Inflammatory macrophage treated with lipopolysaccharide for 1 hour (primary cell): ENCODE measurements around the gene CCDC78.
"Not testable (repeated sequence)": the region's sequence is repeated elsewhere in the genome, so short reads cannot be mapped to it uniquely, and the experiment has no call there.

Source experiments
- DNase-seq, 2 donors: peaks; one replicate each; pipeline ENCODE4 v3.0.0-alpha.2; 2020 to 2022

The CCDC78 gene

DNA sequence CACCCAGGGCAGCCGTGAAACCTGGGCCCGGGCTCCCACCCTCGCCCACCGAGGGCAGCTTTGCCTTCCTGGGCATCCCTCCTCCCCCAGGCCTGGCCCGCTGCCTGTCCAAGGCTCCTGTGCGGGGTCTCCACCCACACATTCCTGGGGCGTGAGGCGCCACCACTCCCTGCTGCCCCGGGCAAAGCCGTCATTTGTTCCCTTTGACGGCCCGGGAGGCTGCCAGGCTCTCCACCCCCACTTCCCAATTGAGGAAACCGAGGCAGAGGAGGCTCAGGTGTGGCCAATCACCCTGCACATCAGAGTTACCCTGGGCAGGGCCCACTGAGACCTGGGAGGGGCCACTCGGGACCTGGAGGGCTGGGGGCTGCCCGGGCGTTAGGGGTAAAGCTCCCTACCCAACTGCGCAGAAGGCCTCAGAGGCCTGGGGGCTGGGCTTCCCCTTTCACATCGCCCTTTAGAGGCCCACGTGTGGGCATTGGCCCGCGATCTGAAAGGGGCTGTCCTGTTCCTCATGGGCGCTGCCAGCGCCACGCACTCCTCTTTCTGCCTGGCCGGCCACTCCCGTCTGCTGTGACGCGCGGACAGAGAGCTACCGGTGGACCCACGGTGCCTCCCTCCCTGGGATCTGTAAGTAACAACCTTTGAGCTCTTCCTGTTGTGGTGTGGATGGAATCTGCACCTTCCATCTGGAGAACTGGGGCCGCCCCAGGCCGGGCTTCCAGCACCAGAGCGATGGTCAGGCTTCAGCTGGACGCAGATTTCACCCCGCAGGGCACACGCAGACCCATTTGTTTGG is 34.5 kb upstream of the CCDC78 start, which contains the start of gene MSLN:
MSLN (plus strand) TSS at position 190 of the 799 bp plus-strand sequence. CDS start 1,947 bp downstream, outside the sequence.
- no peak for DNase-seq

DNA sequence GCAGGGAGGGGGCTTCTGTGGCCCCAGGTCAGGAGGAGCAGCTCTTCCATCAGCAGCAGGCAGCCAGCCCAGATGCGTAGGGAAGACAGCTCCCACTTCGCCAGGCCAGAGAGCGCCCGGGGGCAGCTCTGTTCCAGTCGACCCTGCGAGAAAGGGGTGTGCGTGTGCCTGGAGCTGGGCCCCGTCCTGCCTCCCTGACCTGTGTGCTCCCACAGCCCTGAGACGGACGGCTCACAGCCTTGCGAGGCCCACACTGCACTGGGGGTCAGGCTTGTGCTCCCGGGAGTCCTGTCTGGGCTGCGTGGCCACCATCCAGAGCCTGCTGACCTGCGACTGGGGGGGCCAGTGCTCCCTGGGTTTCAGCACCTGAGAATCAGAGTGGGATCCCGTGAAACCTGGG is 33.8 kb upstream of the CCDC78 start:
- no peak for DNase-seq

DNA sequence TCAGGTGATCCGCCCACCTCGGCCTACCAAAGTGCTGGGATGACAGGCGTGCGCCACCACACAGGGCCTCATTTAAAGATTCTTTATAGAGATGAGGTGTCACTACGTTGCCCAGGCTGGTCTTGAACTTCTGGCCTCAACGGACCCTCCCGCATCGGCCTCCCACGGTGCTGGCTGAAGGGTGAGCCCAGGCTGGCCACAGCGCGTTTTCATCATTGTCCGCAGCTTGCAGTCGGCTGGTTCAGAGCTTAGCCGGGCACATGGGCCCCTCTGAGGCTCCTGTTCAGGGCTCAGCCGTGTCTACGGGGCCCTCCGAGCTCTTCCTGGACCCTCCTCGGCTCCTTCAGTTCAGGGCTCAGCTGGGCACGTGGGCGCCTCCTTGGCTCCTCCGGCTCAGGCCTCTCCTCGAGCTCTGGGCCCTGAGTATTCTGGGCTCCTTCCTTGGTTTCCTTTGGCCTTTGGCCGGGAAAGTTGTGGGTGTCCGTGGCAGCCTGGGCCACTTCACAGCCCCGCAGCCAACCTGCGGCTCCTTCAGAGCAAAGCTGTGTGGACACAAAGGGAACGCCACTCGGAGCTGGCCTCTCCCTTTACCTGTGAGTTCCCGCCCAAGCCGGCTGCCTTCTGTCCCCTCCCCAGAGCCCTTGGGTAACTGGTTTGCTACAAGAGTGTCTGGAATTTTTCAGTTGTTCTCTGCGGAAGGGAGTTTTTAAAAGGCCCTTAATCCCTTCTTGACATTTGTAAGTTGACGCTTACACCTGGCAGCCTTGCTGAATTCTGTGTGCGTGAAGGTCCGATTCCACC is 33.1 kb upstream of the CCDC78 start:
- DNase-seq: no peak

DNA sequence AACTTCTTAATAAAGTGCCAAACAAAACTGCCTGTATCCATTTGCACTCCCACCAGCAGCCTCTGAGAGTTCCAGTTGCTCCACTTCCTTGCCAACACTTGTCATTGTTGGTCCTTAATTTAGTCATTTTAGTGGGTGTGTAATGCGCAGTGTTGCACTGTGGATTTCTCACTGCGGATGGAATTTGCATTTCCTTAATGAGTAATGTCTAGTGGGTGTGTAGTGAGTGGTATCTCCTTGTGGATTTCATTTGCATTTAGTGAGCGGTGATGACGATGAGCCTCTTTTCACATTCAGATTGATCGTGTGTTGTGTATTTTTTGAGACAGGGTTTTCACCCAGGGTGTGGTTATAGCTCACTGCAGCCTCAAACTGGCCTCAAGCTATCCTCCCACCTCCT is 30.2 kb upstream of the CCDC78 start:
- DNase-seq: peak; percentile 25 to 63

DNA sequence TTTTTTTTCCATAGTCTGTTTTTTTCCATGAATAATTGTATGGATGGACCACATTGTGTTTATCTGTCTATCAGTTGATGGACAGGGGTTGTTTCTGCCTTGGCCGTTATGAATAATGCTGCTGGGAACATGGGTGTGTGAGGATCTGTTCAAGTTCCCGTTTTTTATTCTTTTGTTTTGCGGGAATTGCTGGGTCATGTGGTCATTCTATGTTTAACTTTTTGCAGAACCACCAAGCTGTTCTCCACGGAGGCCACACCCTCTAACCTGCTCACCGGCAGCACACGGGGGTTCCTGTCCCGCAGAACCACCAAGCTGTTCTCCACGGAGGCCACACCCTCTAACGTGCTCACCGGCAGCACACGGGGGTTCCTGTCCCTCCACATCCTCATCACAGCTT is 28.4 kb upstream of the CCDC78 start:
- DNase-seq: peak; percentile 47 to 51

DNA sequence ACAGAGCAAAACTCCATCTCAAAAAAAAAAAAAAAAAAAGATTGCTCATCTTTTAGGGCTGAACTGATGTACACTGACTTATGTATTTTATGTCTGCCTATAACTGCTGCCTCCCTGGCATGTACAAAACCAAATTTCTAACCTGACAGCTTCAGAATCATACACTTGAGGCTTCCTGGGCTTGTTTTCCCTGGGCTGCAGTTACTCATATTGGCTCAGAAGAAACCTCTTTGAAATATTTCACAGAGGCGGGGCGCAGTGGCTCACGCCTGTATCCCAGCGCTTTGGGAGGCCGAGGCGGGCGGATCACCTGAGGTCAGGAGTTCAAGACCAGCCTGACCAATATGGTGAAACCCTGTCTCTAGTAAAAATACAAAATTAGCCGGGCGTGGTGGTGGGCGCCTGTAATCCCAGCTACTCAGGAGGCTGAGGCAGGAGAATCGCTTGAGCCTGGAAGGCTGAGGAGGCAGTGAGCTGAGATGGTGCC is 27.9 kb upstream of the CCDC78 start:
- not testable (repeated sequence) for DNase-seq

DNA sequence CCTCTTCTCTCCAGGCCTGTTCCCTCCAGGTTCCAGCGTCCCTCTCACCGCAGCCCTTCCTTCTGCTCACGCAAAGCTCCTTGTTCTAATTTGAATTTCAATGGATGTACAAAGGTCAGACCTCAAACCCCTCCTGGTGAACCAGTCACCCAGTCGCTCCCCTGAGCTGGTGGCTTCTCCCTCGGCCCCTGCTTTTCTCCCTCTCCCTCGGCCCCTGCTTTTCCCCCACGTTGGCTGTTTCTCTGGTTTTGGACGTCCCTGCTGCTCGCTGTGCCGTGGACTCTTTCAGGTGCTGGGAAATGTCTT is 25.7 kb upstream of the CCDC78 start:
- no peak for DNase-seq

DNA sequence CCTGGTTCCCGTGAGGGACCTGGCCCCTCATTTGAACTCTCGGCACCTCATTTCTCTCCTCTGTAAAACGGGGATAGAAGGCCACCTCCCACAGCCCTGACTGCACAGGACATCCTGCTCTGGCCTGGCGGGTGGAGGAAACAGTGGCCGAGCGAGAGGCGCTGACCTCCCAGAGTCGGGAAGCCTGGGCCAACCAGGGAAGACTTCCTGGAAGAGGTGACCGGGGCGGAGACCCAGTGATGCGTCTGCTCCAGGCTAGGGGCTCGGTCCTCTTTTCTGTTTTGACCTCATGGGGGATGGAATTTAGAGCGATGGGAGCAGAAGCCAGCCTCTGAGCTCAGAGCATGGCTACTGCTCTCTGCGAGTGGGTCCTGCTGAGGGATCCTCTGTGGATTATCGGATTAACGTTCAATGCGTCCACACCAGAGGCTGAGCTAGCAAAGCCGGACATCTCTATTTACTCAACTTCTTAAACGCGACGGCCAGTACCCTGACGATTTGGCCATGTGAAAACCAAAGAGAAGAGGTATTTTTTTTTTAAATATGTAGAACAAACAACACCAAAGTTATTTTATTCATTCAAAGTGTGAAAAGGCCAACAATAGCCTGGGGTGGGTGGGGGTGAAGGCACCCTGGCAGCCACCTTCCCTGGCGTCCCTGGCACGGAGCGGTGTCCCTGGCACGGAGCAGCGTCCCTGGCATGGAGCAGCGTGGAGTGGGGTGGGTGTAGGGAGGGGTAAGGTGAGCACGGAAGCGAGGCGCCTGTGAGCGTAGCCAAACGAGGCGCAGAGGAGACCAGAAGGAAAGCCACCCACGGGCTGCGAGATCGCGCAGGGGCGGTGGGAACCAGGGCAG is 25.1 kb upstream of the CCDC78 start:
- no peak for DNase-seq

DNA sequence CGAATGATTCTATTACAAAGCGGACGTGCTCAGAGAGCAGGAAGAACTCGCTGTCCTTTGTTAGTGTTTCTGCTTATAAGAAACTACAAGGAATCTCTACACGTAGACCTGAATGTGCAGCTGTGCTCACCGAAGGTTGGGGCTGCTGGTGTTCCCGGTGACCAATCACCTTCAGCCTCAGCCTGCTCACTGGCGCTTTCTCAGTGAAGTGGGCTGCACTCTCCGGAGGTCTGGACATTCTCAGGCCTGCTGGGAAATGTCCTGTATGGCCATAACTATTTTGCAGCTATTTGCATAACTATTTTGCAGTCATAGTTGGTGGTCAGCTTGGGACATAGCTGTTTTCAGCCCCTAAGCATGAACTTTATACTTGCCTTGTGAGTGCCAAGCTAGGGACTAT is 24.2 kb upstream of the CCDC78 start:
- no peak for DNase-seq

DNA sequence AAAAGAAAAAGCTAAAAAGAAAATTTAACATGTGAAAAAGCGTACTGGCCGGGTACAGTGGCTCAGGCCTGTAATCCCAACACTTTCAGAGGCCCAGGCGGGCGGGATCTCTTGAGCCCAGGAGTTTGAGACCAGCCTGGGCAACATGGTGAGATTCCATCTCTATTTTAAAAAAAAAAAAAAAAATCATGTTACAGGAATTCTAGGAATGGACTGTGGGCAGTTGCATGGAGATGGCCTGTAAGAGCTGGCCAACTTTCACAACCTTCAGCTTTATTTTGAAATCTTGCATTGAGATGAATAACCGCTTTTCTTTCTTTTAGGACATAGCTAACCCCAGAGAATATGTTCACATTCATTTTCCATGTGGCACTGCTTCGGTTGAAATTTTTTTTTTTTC is 22.8 kb upstream of the CCDC78 start:
- DNase-seq: no peak

DNA sequence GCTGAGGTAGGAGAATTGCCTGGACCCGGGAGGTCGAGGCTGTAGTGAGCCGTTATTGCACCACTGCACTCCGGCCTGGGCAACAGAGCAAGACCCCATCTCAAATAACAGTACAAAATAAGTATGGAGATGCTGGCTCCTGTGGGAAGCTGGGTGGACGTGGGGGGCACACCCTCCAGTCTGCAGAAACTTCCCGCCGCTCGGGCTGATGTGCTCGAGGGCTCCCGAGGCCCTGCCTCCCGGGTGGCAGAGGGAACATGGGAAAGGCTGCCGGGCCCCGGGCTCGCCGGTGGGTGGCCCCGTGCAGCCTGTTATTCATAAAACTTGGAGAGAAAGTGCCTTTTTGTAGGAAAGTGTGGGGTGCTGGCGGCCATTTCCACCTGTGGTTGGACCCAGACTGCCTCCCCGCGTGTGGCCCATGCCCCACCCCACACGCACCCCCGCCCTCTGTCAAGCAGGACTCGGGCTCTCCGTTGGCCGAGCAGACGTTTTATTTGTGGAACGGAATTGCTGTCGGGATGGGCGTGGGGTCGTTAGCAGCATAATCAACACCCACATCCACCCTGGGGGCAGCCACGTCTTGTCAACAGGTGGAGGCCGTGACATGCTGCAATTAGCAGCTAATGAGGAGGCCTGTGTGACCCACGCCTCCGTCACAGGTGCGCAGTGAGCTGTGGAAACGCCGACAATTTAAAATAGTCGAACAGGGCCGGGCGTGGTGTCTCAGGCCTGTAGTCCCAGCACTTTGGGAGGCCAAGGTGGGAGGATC is 21.9 kb upstream of the CCDC78 start:
- no peak for DNase-seq

DNA sequence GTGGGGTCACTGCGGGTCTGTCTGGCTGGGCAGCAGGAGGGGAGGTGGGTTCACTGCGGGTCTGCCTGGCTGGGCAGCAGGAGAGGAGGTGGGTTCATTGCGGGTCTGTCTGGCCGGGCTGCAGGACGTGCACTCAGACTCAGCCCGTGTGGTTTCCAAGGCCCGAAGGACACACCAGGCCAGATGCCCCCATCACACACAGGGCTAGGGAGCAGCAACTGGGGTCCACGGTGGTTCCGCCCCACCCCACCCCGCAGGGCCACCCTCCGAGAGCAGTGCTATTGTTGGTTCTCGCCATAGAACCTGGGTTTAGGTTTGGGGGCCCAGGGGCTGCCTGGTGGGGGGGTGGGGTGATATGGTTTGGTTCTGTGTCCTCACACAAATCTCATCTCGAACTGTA is 20.4 kb upstream of the CCDC78 start:
- no peak for DNase-seq

DNA sequence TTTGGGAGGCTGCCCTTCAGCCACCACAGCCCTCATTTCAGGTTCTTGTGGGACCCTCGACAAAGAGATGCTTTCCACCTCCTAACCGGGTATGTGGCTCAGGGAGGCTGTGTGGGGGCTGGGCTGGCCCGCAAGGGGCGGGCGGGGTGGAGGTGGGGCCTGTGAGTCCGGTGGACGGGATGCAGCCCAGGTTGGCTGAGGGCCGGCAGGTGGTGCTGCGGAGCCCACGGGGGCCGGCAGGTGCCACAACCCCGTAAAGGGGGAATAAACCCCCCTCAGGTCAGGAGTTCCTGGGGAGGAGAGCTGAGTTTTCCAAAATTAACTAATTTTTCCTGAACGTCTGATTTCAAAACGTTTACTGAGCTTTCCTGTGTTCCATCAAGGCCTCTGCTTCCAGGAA is 19.5 kb upstream of the CCDC78 start:
- no peak for DNase-seq

DNA sequence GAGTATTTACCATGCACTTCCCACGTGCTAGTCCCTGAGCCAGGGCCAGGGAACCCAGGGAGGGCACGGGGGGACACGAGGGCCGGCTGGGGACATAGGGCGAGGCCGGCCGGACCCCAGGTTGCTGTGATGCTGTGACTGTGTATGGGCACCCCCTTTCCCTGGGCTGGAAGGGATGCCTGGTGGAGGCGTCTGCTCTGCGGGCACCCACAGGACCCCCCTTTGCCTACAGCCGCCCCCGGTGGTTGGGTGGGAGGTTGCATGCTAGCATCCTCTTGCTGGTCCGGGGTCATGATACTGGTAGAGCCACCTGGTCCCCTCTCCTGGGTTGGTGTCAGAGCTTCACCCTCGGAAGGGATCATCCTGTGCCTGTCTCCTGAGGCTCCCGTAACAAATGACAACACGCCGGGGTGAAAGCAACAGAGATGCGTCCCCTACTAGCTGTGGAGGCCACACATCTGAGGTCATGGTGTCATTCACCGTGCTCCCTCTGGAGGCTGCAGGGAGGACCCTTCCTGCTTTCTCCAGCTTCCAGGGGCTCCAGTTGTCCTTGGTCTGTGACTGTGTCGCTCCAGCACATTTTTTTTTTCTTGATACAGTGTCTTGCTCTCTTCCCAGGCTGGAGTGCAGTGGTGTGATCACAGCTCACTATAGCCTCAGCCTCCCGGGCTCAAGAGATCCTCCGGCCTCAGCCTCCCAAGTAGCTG is 17.7 kb upstream of the CCDC78 start:
- DNase-seq: no peak

DNA sequence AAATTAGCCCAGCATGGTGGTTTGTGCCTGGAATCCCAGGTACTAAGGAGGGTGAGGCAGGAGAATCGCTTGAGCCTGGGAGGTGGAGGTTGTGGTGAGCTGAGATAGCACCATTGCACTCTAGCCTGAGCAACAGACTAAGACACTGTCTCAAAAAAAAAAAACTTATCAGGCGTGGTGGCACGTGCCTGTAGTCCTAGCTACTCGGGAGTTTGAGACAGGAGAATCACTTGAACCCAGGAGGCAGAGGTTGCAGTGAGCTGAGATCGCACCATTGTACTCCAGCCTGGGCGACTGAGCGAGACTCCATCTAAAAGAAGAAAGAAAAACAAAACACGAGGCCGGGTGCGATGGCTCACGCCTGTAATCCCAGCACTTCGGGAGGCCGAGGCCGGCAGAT is 16.7 kb upstream of the CCDC78 start:
- not testable (repeated sequence) for DNase-seq

DNA sequence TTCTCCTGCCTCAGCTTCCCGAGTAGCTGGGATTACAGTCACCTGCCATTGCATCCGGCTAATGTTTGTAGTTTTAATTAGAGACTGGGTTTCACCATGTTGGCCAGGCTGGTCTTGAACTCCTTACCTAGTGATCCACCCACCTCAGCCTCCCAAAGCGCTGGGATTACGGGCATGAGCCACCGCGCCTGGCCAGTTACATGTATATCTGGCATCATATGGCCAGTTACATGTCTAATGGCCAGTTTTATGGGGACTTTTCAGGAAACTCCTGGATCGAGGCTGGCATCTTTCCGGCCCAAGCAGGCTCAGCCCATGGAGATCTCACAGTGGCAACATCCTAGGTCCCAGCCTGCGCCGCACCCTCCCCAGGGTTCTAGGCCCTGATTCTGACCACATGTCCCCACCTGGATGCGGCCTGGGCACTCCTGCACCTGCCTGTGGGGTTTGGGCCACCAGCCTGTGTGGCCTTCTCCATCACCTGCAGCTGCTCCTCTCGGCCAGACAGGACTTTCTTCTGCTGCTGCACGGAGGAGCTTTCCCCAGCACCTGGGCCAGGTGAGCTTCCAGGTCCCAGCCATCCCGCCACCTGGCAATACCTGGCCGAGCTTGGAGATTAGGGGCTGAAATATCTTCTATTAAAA is 15.9 kb upstream of the CCDC78 start:
- DNase-seq: no peak

DNA sequence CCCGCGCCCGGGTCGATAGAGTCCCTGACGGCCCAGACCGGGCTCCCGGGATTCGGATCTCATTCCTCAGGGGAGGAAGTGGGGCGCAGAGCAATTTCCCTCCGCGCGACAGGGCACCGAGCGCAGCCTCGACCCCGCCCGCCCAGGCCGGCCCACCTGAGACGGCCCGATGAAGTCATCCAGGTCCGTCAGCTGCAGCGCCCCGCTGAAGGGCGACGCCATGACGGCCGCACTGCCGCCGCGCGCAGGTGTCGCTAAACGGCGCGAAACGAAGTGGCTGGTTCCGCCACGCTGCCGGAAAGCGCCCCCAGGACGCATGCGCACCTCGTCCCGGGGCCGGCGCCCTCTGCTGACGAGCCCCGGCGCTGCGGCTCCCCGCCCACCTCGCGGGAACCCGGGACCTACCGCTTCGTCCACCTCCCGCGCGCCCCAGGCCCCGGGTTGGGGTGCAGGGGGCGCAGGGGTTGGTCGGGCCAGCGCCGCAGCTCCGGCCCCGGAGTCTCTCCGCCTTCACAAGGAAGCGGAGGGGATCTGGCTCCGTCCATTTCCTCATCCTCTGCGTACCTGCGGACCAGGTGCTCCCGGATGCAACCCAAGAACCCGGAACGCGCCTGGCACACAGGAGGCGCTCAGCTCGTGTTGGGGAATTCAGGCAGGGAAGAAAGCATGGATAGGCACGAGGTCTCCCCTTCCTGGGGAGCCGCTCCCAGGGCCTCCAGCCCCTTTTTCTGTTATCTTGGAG is 14.7 kb upstream of the CCDC78 start, which contains the start of gene CIAO3:
CIAO3 (minus strand) TSS at position 234 of the 742 bp plus-strand sequence; CDS start at position 222, 12 bp downstream.
- peak; percentile 80 to 91 for DNase-seq

DNA sequence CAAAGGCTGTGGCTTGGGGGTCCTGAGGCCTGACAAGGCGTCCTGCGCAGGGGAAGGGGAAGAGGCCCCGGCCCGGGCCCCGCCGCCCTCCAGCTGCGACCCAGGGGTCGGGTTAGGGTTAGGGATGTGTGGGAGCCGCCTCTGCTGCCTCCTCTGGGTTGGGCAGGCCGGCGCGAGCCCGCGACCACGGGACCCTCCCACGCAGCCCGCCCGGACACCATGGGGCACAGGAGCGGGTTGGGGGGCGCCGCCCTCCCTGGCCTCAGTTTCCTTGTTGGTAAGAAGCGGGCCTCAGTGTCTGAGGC is 14.2 kb upstream of the CCDC78 start:
- no peak for DNase-seq

DNA sequence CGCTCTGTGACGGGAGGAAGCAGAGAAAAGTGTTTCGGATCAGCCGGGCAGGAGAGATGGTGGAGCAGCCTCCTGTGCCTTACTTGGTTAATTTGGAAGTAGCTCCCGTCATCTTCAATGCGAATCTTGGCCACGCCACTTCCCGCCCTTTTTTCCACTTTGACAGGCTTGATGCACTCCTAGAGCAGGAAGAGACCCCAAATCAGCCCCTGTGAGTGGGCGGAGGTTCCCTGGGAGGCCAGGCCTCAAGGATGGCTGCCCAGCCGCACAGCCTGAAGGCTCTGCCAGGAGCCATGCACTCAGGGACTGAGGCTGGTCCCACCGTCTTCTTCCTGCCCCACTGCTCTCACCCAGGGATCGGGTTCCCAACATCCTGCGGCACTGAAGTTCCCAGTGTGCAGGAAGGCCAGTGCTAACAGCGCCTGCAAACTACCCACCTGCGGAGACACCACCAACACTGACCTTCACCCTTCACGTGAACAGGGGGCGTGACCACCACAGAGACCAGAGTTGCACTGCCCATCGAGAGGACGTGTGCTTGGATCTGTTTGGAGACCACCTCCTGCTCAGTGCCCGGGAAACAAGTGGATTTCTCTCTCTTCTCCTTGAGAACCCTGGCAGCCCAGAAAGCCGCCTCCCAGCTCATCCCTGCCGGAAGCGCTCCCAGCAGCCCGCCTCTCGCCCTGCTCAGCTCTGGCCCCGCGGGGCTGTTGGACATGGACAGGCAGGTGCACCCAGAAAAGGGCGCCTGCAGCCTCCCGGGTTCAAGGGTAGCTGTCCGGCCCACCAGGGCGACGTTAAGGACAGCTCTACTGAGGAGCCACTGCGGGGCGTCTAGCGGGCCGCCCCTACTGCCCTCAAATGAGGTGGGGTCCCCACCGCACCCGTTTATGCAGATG is 13.6 kb upstream of the CCDC78 start:
- no peak for DNase-seq
